HG03097 (cell line): Measurements from ENCODE around the gene DNA2.
"Not testable (repeated sequence)": the region's sequence is repeated elsewhere in the genome, so short reads cannot be mapped to it uniquely, and the experiment has no call there.

Experiments
- ATAC-seq: cut with Tn5 transposase; IDR thresholded peaks from one replicate; pipeline ENCODE4 v1.9.1; 2021; ENCODE audit not compliant: unreplicated experiment, low FRiP score

DNA2 gene

DNA sequence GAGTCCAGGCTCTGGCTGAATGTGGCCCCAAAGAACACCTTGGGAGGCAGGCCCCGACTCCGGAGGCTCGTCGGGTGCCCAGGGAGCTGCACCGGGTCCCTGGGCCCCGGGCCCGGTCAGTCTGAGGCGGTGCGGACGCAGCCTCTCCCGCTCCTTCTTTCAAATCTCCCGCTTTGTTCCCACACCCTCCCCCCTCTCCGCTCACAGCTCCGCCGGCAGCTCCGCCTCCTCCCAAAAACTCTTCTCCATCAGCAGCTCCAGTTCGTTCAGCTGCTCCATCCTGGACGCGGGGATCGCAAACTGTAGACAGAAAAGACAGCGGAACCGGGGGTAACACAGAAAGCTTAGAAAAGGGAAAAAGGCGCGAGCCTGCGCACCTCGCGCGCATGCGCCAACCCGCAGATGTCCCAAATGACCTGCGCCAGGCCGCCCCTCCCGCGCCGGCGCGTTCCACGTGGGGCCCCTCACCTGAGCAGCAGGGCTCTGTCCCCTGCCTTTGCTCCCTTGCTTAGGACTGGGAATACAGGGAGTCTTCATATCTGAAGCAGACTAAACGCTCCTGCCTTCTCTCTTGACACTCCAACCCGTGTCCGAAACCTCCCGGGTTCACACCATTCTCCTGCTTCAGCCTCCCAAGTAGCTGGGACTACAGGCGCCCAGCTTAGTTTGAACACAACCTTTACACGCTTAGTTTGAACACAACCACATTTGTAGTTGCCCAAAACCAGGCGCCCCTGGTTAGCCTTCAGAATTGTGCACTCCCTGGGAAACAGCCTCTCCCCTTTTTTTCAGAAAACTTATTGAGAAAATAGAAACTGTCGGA, at the start of gene DNA2:
Gene DNA2 (minus strand): TSS at position 388 of the 823 bp plus-strand sequence. CDS start 109 bp downstream, at position 279.
- ATAC-seq: peak; percentile 76

- ATAC-seq: not testable (repeated sequence)
Measured at GRCh38 chr10:68518609-68519008, 46.8 kb upstream of the DNA2 start.

DNA sequence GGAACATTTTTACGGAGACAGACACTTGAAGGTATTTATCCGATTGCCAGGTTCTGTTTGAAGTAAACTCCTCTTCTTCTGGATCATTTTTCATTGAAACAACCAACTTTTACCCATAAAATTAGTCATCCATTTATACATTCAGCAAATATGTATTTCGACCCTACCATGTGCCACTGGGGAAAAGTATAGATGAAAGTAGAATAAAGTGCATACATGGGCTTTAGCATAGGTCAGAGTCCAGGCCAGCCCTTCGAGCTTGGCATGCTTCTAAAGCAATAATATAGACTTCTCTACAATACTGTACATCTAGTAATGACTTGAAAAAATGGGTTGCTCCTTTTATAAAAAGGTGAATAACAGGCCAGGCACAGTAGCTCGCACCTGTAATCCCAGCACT, 45.4 kb upstream of the DNA2 start:
- ATAC-seq: no peak

- no peak for ATAC-seq
Measured at GRCh38 chr10:68516766-68517165, 45.0 kb upstream of the DNA2 start.

GRCh38 chr10:68516216-68516615, 44.4 kb upstream of the DNA2 start:
- not testable (repeated sequence) for ATAC-seq

DNA sequence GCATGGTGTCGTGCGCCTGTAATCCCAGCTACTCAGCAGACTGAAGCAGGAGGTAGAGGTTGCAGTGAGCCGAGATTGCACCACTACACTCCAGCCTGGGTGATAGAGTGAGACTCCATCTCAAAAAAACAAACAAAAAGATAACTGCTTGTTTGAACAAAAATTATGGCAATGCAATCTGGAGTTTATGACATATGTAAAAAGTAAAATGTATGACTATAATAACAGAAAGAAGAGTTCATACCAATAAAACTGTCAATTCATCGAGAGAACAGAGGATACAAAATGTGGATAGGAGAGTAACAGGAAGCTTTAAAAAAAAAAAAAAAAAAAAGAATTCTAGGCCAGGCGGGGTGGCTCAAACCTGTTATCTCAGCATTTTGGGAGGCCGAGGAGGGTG, 36.3 kb upstream of the DNA2 start:
- ATAC-seq: no peak

DNA sequence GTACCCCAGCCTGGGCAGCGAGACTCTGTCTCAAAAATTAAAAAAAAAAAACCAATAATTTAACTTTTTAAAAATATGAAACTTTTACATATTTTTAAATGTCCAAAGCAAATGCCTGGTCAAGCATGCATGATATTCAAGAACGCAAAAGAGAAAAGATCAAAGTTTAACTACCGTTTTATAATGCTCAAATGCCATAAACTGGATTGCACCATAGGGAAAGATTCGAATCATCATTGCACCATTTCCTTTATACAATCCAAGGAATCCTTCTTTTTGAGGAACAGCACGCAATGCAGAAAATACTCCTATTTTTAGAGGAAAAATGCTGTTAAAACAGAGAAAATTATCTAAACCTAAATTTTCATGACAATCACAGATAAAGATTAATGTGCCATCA, 34.6 kb upstream of the DNA2 start:
- ATAC-seq: no peak

DNA sequence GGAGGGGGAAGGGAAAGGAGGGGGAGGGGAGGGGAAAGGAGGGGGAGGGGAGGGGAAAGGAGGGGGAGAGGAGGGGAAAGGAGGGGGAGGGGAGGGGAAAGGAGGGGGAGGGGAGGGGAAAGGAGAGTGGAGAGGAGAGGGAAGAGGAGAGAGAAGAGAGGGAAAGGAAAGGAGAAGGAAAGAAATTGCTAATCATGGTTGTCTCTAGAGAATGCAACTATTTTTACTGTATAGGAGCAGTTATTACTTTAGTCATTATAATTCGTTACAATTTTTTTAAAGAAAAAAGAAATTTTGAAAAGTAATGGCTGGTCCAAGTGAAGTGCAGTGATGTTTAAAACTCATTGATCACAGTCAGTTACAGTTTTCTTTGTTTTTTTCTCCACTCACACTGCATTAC, 31.1 kb upstream of the DNA2 start:
- ATAC-seq: no peak

DNA sequence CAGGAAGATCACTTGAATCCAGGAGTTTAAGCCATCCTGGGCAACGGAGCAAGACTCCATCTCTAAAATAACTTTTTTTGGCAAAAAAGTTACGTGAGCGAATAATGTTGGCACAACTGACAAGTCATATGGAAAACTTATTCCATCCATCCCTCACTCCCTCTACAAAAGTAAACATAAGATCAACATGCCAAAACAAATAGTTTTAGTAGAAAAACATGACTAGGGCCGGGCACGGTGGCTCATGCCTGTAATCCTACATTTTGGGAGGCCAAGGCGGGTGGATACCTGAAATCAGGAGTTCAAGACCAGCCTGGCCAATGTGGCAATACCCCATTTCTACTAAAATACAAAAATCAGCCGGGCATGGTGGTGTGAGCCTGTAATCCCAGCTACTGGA, 29.9 kb upstream of the DNA2 start:
- no peak for ATAC-seq

DNA sequence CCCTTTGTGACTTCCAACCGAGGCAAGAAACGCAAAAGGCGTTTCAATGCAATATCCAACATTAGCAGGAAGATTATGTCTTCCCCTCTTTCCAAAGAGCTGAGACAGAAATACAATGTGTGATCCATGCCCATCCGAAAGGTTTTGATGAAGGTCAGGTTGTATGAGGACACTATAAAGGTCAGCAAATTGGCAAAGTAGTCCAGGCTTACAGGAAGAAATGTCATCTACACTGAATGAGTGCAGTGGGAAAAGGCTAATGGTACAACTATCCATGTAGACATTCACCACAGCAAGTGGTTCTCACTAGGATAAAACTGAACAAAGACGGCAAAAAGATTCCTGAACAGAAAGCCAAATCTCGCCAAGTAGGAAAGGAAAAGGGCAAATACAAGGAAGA, 27.8 kb upstream of the DNA2 start:
- no peak for ATAC-seq

- ATAC-seq: no peak
Measured at GRCh38 chr10:68496072-68496471, 24.3 kb upstream of the DNA2 start.

DNA sequence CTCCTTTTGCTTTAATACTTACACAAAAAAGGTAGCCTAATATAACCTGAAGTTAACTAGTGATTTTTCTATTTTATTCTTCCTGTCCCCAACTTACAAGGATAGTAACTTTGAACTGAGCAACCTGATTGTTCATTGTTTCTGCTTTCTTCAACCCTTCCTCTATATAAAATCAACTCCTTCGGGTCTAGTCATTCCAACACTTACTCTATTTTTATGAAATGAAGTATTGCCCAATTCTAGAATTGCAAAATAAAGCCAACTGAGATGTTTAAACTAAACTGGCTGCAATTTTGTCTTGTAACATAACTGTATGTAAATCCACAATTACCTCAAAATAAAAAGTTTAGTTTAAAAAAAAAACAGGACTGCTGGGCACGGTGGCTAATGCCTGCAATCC, 20.3 kb upstream of the DNA2 start:
- ATAC-seq: no peak

GRCh38 chr10:68489919-68490318, 18.1 kb upstream of the DNA2 start:
- ATAC-seq: no peak

- ATAC-seq: no peak
Measured at GRCh38 chr10:68474021-68474420, 2.2 kb upstream of the DNA2 start.

GRCh38 chr10:68471063-68471585, 649 bp downstream of the DNA2 start:
- ATAC-seq: no peak

GRCh38 chr10:68470300-68470699, 1.5 kb downstream of the DNA2 start:
- no peak for ATAC-seq

DNA sequence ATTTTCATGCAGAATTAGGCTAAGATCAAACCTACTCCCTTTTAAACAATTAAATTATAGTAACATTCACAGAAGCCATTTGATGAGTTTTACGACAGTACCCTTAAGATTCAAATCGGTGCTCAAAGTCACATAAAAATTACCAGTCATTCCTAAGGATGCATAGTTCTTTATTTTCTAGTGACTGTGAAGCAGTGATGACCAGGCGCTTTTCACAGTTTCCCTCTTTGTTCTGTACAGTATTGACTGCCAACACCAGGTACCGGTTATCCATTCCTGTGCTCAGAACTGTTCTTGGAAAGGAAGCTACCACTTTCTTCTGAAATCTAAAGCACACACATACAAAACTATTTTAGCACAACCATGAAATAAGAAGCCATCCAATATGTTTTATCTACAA, 1.9 kb downstream of the DNA2 start:
- ATAC-seq: no peak

DNA sequence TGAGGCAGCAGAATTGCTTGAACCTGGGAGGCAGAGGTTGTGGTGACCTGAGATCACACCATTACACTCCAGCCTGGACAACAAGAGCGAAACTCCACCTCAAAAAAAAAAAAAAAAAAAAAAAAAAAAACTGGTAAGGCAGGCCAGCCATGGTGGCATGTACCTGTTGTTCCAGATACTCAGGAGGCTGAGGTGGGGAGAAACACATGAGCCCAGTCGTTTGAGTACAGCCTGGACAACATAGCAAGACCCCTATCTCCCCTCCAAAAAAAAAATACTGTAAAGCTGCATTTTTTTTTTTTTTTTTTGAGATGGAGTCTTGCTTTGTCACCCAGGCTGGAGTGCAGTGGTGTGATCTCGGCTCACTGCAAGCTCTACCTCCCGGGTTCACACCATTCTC, 7.0 kb downstream of the DNA2 start:
- not testable (repeated sequence) for ATAC-seq

GRCh38 chr10:68463365-68464093, 8.2 kb downstream of the DNA2 start:
- no peak for ATAC-seq

GRCh38 chr10:68462536-68462935, 9.2 kb downstream of the DNA2 start:
- ATAC-seq: no peak

DNA sequence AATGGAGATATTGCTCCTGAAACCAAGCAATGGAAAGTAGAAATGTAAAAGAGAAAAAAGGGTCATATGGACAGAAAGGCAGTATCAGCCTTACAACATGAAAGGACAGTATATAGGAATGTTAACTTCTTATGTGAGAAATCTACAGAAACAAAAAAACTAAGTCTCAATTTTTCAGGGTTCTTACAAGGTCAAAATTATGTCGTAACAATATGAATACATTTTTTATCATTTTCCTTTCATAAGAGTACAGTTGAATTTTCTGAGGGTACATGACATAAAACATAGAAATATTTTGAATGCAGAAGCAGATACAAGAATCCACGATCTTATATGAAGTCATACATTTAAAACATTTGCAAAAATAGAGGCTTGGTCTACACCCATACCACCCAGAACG, 10.7 kb downstream of the DNA2 start:
- no peak for ATAC-seq

- not testable (repeated sequence) for ATAC-seq
Measured at GRCh38 chr10:68449698-68450097, 22.1 kb downstream of the DNA2 start.
